GM19023 (cell line): ENCODE results near the gene VASN.
"Not testable (repeated sequence)": the region's sequence is repeated elsewhere in the genome, so short reads cannot be mapped to it uniquely, and the experiment has no call there.

Source experiments
- ATAC-seq: cut with Tn5 transposase; IDR thresholded peaks from one replicate; pipeline ENCODE4 v1.9.1; 2021; ENCODE audit warnings: mild to moderate bottlenecking, moderate library complexity; ENCODE audit not compliant: unreplicated experiment

VASN gene

DNA sequence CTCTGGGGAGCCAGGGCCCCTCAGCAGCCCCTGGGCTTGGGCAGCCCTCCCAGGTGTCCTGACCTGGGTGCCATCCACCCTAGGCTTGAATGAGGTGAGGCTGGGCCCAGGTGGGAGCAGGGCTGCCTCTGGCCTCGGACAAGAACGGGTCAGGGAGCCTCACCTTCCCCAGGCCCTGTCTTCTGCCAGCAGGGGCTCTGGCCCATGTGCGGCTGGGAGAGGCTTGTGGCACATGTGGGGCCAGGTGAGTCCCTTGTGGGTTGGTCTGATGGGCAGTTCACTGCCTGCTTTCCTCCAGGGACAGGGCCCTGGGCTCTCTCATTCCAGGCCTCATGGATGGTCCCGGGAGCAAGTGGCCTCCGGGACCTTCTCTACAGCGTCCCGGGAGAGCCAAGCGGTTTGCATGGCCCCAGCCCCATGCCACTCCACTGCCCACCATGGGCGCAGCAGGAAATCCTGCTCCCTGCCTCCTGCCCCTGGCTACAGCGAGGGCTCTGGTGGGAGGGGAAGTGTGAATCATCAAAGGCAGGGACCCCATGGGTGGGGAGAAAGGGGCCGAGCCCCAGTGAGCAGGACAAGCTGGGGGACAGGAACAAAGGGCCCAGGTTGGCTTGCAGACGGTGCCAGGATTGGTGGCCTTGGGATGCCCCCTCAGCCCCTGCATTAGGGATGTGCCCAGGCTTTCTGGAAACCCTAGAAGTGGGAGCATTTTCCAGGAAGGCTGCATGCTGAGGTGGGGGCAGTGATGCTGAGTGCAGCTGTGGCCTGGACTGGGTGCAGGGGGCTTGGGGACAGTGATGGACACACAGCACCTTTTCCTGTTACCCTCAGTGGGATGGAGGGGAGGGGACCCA lies 12.2 kb downstream of the VASN start:
- ATAC-seq: no peak

DNA sequence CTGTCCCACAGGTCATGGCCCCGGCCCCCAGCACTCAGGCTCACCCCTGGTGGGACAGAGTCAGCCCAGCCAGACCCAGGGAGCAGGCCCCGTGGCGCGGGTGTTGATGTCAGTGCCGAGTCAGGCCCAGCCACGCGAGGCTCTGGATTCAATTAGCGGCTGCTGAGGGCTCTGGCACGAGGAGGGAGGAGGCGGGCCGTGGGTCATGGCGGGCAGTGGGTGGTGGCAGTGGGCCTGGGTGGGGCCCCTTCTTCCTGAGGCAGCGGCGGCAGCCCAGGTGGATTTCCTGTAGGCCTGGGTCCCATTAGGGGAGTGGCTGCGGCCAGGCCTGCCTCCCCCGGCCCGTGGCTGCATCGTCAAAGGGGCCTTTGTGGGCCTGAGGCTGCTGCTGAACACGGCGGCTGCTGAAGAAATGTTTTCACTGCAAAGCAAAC lies 12.9 kb downstream of the VASN start:
- ATAC-seq: no peak

DNA sequence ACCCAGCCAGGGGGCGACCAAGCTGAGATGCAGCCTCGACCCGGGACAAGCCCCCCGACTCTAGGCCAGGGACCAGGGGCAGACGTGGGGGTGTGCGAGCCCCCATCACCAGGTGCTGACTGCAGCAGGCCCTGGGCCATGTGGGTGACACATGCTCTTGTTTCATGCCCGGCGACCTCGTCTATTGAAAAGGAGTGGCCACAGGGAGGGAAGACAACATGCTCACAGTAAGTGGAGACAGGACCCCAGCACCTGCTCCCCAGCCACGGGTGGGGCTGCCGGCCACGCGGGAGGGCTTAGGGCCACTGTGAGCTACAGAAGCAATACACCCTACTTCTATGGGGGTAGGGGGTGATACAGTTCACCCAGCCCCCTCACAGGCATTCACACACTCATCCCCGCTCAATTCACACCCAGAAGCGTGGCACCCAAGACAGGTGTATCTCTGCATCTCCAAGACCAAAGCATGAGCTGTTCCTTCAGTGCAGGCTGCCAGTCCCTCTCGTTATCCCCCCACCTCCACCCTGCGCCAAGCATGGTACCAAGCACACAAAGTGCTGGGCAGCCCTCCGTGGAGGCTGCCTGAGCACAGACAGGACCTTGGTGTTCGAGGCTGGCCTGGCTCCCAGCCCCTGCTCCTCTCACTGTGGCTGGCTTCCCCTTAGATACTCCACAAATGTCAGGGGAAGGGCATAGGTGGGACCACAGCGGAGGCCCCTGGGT lies 13.6 kb downstream of the VASN start:
- no peak for ATAC-seq

DNA sequence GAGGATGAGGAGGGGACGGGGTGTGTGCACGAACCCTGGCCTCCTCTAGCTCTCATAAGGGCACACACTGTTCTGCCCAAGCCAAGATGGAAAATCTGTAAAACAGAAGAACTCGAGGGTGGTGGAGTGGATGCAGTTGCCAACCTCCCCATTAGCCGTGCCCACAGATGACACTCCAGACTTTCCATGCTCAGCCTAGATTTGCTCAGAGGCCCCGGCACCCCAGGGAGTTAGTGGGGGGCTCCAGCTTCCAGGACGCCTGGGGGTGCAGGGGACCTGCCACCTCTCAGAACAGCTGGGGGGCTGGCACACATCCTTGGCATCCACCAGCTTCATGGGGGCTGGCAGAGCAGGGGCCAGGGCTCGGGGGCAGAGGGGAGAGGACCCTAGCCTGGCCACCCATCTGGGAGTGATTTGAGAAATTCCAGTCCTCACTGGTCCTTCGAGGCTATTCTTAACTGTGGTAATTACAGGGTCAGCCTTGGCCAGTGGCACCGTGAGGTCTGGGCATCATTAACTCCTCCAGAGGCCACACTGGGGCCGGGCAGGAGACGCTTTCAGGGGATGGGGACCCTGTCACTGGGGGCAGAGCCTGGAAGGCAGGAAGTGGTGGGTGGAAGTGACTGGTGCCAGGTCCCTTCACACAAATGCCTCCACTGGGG lies 14.3 kb downstream of the VASN start:
- no peak for ATAC-seq

DNA sequence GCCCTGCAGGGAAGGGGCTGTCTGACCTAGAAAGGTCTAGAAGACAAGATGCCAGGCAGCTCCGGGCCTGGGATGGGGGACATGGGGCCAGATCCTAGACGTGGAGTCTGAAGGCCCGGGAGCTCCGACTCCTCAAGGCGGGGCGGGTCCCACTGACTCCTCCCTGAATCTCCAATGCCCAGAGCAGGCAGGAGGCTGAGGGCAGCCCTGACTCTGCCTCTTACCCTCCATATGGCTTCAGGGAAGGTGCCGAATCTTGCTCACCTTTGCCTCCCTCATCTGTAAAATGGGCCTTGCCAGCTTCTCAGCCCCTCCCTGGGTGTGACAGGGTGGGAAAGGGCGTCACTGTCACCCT lies 14.8 kb downstream of the VASN start:
- no peak for ATAC-seq

DNA sequence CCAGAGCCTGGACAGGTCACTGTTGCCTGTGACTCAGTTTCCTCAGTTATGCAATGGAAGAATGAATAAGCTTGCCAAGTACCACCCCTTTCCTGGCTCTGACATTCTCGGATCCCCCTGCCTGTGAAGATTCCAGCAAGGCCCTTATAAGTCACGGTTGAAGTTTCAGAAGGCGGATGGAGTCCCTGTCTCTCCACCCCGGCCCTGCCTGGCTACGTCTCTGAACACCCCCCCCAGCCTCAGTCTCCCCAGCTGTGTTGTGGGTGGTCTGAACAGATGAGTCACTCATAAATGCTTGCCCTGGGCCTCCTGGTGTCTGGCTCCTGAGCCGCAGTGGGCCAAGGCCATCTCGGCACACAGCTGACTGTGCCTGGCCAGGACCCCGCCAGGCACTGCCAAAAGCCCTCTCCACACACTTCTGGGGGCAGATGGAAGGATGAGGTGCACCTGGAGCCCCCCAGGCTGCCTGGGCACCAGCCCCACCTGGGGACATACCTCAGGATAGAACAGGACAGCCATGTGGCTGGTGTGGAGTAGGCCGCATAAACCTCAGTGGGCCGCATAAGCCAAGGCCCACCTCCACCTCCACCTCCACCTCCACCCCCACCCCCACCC lies 15.4 kb downstream of the VASN start:
- ATAC-seq: no peak

DNA sequence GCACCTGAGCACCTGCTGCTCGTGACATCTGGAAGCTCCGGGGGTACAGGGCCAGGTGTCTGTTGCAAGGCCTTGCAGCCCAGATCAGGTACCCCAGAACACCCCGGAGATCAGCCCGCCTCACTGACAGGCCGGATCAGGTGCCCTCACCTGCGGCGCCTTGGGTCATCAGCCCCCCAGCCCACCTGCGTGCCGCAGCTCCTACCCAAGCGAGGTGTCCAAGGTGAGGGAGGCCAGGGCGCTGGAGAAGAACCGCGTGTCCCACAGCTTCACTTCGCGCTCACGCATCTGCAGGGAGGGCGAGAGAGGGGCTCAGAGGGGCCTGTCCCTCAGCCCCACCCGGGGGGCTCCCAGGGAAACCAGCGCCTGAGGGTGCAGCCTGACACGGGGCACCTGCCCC lies 16.1 kb downstream of the VASN start:
- no peak for ATAC-seq

DNA sequence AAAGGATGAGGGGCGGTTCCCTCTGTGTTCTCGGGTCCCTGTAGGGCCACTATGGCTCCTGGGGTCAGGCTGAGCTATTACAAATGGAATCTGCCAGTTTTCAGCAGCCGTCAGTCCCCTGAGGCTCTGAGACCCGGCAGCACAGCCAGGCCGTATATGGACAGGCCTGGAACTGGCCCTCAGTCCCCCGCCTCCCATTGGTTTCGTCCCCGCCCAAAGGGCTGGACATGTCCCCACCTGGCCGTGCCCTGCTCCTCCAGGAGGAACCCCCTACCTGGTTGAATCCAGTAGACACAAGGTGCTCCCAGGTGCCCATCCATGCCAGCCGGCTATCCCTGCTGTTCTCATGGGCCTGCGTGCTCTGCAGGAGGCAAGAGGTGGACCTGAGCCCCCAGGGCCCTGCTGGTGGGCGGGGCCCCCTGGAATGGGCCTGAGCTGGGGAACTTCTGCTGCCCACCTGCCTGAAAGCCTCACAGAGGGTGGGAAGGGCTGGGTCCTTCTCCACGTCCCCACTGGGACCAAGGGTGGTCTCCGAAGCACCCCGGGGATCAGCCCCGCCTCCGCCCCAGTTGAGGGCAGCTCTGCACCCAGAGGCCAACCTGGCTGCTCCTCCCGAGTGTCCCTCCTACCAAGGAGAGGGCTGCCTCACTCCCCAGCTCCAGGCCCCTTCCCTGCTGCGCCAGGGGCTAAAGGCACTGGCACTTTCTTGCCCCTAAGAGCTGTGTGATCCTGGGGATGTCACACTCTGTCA lies 16.8 kb downstream of the VASN start:
- no peak for ATAC-seq

DNA sequence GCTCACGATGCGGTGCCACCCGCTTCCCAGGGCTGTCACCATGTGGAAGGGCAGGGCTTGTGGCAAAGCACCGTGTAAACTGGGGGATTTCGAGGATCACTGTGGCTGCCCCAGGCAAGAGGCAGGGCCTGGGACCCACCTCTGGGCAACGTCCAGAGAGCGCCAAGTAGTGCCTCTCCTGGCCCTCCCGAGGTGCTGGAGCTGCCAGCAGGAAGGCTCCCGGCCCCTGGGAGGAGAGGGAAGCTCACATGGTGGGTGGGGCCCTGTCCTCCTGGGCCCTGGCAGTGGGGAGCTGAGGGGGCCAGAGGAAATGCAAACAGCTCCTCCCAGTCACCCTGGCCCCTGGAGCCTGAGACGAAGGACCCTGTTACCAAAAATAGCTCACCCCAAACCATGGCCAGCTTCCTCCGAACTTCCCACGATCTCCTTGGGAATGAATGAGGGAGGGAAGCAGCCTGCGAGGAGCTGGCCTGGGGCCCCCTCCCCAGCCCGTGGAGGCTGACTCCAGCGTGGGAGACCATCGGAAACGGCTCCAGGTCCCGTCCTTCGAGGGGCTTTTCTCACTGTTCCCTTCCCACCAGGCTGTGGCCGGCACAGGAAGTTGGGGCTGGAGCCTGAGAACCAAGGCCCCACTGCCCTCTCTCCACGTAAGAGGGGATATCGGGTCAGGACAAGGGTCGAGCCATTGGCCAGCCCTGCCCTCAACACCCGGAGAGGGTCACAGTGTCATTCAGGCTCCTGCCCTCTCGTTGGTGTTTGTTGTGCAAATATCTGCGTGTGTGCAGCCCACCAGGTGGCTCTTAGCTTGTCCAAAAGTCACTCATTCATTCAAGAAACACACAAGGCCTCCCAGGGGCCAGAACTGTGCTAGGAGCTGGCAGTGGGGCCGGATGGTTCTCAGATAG lies 17.7 kb downstream of the VASN start:
- ATAC-seq: no peak

DNA sequence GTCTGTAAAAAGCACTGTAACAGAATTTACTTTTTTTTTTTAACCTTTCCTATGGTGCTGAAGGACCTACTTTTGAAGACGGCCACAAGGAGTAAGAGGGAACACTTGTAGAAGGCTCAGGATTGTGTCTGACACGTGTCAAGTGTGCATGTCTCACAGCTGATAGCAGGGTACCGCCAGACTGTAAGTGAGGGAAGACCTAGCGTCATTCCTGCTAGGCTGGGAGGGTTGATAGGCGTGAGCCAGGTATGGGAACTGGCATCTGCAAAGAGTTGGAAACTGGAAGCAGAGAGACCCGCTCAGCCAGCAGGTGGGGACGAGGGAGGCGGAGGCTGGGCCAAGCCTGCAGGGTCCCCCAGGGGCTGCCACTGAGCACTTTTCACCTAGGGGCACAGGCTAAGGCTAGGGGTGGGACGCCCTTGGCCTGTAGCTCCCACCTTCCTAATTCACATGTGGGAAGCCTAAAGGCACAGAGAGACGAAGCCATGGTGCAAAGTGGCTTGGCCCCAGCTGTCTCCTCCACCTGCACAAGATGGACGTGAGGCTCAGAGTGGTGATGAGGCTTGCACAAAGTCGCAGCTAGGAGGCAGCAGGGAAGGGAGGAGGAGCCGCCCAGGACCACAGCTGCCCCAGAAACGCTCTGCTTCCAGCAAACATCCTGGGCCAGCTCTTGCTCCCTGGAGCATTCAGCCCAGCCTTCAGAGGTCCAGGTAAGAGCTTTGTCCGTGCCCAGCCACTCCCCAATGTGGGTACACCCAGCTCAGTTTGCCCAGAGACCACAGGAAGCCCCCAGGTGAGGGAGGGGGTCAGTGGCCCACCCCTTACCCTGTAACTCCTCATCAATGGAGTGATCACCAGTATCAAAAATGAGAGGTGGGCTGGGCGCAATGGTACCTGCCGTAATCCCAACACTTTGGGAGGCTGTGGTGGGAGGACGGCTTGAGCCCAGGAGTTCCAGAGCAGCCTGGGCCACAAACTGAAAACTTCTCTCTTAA lies 18.9 kb downstream of the VASN start:
- ATAC-seq: no peak

DNA sequence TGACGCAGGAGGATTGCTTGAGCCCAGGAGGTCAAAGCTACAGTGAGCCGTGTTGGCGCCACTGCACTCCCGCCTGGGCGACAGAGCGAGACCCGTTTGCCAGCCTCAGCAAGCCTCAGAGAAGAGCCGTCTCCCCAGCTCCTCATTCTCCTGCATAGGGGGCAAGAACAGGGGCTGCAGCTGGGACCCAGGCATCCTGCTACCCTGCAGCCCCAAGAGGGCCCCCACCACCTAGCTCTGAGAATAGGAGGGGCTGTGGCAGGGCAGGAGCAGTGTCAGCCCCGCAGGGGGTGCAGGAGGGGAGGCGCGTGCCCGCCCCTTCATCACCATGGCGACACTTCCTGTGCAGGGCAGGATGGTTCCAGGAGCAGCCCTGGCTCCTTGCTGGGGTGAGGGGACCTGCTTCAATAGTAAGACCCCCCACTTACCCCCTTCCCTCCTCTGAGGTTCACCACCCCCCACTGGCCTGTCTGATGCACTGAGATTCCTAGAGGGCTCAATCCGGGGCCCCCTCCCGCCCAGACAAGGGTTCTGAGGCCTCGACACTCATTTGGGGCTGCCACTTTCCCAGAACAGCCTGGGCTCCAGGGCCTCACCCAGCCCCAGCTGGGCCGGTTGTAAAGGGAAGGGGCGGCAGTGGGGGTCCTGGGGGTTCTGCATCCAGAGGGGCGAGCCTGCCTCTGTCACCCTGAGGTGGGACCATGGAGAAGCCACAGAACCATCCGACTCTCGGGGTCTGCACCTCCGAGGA lies 20.2 kb downstream of the VASN start:
- no peak for ATAC-seq

DNA sequence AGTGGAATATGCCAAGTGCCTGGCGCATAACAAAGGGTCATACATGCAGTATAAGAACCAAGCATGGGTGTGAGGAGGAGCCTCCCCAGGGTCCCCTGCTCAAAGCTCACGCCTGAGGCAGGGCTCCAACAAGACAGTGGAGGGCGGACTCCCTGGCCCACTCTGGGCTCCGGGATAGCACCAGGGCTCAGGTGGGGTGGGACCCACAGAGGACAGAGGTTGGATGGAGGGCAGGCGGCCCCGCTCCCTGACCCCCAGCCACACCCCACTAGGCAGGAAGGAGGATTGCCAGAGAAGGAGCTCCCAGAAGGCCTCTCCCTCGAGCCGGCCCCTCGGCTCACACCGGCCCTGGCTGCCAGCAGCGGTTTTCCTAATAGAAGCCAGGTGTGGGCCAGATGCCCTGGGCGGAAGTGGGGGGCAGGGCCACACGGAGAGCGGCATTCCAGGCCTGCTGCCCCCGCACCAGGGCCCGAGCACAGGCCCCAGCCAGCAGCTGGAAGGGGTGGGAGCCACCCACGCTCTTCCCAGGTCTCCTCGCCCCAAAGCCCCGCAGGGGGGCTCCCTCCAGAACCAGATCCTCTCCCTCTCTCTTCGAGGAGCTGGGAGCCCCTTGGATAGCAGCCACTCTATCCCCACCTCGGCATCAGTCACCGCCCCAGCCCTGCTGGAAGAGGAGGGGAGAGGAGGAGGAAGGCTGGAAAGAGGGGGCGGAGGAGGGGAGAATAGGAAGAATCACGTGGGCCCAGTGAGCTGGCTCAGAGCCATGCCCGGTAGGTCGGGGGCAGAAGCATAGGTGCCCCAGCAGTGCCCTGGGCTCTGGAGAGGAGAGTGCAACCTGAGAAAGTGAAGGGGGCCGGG lies 21.0 kb downstream of the VASN start:
- ATAC-seq: no peak

DNA sequence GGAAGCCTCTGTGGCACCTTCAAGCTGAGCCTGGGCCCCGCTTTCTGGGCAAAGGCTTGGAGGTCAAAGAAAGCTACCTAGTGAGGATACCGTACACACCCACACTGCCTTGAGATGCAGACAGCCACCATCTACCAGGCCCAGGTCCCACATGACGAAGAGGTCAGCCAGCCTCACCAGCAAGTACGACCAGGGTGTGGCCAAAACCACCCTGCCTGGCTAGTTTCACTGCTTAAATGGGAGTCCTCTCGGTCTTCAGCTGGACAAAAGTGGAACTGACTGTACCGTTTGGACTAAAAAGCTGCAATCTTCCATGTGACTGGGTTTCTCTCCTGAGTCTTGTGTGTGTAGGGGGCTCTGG lies 21.6 kb downstream of the VASN start:
- ATAC-seq: no peak

DNA sequence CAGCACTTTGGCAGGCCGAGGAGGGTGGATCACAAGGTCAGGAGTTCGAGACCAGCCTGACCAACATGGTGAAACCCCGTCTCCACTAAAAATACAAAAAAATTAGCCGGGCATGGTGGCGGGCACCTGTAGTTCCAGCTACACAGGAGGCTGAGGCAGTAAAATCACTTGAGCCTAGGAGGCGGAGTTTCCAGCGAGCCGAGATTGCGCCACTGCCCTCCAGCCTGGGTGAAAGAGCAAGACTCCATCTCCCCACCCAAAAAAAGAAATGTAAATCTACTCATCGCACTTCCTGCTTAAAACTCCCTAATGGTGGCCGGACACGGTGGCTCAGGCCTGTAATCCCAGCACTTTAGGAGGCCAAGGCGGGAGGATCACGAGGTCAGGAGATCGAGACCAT lies 22.2 kb downstream of the VASN start:
- not testable (repeated sequence) for ATAC-seq

DNA sequence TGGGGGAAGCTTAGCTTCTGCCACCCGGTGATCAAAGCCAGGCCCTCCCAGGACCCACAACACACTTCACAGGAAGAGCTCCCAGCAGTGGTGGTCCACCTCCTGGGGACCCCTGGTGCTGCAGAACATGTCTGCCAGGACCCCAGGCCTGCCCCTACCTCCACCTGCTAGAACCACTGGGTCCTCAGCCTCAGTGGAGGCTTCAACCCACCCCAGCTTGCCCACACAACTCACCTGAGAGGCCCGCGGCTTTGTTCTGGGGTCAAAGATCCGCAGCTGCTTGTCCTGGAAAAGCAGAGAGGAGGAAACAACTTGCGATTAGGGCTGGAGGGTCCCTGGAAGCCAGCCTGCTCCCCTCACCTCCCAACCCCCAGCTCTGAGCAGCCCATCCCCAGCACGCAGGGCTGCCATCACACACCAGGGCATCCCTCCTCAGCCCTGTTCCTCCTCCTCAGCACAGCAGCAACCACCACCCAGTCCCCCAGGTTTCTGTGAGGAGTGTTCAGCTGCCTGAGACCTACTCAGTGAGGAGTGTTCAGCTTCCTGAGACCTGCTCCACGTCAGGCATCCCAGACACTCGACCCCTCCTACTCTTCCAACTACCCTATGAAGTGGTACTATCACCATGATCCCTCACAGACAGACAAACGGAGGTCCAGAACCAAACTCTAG lies 23.5 kb downstream of the VASN start:
- ATAC-seq: no peak

DNA sequence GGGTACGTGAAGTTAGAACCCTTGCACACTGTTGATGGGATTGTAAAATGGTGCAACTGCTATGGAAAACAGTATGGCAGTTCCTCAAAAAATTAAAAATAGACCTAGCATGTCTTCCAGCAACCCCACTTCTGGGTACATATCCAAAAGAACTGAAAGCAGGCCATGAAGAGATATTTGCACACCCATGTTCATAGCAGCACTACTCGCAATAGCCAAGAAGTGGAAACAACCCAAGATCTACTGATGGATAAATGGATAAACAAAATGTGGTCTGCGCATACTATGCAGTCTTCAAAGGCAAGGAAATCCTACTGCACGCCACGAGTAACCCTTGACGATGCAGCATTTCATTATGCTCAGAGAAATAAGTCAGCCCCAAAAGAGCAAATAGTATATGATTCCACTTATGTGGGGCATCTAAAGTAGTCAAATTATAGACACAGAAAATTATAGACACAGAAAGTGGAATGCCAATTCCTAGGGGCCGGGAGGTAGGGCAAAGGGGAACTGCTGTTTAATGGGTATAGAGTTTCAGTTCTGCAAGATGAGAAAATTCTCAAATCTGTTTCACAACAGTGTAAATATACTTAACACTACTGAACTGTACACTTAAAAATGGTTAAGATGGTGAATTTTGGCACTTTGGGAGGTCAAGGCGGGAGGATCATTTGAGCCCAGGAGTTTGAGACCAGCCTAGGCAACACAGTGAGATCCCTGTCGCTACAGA lies 27.5 kb downstream of the VASN start:
- no peak for ATAC-seq
